NCI-H2171 treated with DMSO at 0.1 percent for 48 hours (cell line): Measurements from ENCODE around the gene ATP2A1.
"Not testable (repeated sequence)": the region's sequence is repeated elsewhere in the genome, so short reads cannot be mapped to it uniquely, and the experiment has no call there.

ENCODE experiments used
- DNase-seq: peaks from one replicate; lab custom pipeline; 2025; lab: John Stamatoyannopoulos, UW

Gene ATP2A1

GRCh38 chr16:28881565-28881964 lies 3.3 kb downstream of the ATP2A1 start:
- DNase-seq = not testable (repeated sequence)

DNA sequence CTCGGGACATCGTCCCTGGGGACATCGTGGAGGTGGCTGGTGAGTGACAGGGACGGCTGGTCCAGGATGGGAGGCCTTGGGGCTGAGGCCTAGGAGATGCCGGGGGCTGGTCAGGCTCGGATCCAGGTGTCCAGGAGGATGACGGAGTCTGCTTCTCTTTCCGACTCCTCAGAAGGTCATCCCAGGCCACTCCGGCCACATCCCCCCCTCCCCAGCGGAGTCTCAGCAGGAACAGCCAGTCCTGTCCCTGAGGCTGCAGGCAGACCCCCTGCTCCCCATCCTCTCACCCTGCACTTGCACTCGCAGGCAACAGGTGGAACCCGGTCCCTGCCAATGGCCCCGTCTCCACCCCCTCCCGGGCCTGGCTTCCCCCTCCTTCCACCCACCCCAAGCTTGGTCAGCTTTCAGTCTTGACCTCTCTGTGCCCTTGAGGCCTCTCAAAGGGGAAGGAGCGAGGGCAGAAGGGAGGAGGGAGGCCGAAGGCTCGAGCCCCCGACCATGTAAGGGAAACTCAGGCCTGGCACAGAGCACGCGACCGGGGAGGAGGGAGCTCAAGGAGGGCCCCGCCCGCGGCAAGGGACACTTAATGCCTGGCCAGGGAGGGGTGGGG lies 4.4 kb downstream of the ATP2A1 start:
- no peak for DNase-seq

GRCh38 chr16:28883221-28883996 lies 5.1 kb downstream of the ATP2A1 start:
- no peak for DNase-seq

DNA sequence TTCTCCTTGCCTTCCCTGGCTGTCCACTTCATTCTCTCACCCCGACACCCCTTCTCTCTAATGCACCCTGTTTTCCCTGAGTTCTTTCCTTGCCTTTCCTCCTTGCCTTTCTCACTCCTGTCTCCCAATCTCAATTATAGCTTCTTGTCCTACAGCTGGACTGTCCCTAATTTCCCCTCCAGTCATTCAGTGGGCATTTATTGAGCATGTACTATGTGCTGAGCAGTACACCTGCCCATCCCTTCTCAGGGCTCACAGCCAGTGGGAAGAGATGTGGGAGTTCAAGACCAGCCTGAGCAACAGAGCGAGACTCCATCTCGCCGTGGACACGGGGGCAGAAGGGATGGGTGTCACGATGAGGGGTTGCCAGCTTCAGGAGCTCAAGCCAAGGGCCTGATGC lies 5.8 kb downstream of the ATP2A1 start:
- no peak for DNase-seq

- no peak for DNase-seq
These were observed 8.7 kb downstream of the ATP2A1 start for GRCh38 chr16:28886945-28887344.

DNA sequence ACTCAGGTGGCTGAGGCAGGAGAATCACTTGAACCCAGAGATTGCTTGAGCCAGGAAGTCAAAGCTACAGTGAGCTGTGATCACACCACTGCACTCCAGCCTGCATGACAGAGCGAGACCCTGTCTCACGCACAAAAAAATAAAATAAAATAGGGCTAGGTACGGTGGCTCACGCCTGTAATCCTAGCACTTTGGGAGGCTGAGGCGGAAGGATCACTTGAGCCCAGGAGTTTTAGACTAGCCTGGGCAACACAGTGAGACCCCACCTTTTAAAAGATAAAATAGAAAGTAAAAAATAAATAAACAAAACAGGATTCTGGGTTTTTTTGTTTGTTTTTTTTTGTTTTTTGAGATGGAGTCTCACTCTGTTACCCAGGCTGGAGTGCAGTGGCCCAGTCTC lies 12.1 kb downstream of the ATP2A1 start:
- DNase-seq = not testable (repeated sequence)

- DNase-seq = no peak
These were observed 13.9 kb downstream of the ATP2A1 start for GRCh38 chr16:28891964-28892890.

- no peak for DNase-seq
These were observed 15.0 kb downstream of the ATP2A1 start for GRCh38 chr16:28893291-28893690.

DNA sequence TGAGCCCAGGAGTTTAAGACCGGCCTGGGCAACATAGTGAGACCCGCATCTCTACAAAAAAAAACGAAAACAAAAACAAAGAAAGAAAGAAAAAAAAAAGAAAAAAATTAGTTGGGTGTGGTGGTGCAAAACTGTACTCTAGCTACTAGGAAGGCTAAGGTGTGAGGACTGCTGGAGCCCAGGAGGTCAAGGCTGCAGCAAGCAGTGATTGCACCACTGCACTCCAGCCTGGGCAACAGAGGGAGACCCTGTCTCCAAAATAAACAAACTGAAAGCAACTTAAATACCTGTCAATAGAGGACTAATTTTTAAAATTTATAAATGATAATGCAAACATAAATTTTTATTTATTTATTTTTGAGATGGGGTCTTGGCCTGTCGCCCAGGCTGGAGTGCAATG lies 17.3 kb downstream of the ATP2A1 start:
- no peak for DNase-seq

DNA sequence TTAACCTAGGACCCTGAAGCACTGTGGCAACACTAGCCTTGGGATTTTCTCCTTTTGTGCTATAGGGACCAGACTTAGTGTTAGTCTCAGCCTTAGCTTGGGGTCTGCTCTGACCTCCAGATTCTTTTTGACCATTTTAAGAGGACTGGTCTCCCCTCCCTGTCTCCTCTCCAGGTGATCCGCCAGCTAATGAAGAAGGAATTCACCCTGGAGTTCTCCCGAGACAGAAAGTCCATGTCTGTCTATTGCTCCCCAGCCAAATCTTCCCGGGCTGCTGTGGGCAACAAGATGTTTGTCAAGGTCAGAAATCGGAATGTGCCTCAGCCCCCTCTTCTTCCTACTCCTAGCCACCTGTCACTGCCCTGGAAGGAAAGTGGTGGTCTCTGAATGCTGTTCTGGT lies 19.5 kb downstream of the ATP2A1 start:
- DNase-seq = no peak

GRCh38 chr16:28898266-28898665 lies 20.0 kb downstream of the ATP2A1 start:
- no peak for DNase-seq

GRCh38 chr16:28898942-28899341 lies 20.7 kb downstream of the ATP2A1 start:
- no peak for DNase-seq

GRCh38 chr16:28899882-28900590 lies 21.7 kb downstream of the ATP2A1 start:
- no peak for DNase-seq

DNA sequence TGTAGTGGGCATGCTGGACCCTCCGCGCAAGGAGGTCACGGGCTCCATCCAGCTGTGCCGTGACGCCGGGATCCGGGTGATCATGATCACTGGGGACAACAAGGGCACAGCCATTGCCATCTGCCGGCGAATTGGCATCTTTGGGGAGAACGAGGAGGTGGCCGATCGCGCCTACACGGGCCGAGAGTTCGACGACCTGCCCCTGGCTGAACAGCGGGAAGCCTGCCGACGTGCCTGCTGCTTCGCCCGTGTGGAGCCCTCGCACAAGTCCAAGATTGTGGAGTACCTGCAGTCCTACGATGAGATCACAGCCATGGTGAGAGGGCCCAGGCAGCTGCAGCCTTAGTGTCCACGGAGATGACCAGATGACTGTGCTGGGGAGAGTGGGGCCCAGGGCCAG lies 22.3 kb downstream of the ATP2A1 start:
- no peak for DNase-seq

GRCh38 chr16:28901862-28902261 lies 23.6 kb downstream of the ATP2A1 start:
- no peak for DNase-seq

- DNase-seq = no peak
These were observed 24.6 kb downstream of the ATP2A1 start for GRCh38 chr16:28902909-28903308.

- DNase-seq = no peak
These were observed 25.2 kb downstream of the ATP2A1 start for GRCh38 chr16:28903344-28904042.

DNA sequence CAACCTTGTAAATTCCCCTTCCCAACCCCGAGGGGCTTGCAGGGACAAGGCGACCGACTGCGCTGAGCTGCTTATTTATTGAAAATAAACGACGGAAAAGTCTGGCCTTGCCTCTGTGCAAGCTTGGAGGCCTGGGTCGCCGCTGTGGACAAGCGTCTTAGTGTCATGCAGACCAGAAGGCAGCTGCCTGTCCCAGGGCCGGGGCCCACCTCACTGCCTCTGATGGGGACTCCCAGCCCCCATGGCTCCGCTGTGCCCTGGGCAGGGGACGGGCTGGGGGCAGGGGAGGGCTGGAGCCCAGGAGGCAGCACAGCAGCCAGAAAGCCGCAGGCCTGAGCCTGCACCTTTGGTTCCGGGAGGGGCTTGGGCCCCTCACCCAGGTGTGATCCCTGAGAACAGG lies 26.1 kb downstream of the ATP2A1 start:
- no peak for DNase-seq

DNA sequence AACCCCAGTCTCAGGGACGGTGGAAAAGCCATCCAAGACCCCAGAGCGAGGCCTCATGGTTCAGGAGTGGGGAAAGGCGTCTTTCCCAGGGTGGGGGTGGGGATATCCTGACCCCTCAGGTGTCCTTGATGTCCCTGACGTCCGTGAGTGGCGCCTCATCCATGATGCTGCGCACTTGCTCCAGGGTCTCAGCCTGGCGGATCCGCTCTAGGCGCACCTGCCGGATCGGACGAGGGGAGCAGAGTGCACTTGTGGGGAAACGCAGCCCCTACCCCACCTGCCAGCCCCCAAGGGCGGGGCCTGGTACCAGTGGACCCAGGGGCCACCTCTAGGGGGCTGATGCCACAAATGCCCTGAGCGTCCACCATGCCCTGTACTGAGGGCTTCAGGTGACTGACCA lies 26.5 kb downstream of the ATP2A1 start:
- no peak for DNase-seq

- no peak for DNase-seq
These were observed 27.0 kb downstream of the ATP2A1 start for GRCh38 chr16:28905229-28905754.

DNA sequence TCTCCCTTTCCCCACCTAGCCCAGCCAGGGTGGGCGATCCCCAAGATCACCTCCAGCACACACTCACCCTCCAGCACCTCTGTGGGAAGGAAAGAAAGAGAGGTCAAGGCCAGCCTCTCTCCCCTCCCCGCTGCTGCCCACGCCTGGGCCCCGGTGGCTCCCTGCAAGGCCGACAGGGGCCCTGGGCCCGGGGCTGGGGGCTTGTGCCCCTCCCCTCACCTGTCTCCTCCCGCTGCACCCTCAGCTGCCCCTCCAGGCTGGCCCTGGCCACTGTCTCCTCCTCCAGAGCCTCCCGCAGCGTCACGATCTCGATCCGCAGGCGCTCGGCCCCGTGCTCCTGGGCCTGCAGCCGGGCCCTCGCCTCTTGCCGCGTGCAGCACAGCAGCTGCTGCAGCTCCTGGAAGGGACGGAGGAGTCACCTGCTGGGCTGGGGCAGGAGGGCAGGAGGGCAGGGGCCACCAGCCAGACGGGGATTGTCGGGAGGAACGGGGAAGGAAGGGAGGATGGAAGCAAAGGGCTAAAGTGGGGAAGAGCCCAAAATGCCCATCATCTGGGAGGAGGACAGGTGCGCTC lies 27.6 kb downstream of the ATP2A1 start:
- DNase-seq = no peak
